AG04450 (cell line): ENCODE measurements around the gene WBP2. TPM values are rescaled to one million over a fixed set of nuclear protein-coding genes. Genes with fewer than 3 reads are reported as not detected.
"Not testable (repeated sequence)": the region's sequence is repeated elsewhere in the genome, so short reads cannot be mapped to it uniquely, and the experiment has no call there.

Experiments used
- CTCF ChIA-PET: fragments of 300-600, 350-600 bp; formaldehyde crosslinking; extraction: SDS; loops from one replicate; lab custom pipeline; 2022; ENCODE audit warnings: antibody characterized with exemption, inconsistent platforms; lab: Charles Lee
- POLR2A ChIA-PET: fragments of 350-600 bp; formaldehyde crosslinking; extraction: SDS; loops from one replicate; lab custom pipeline; 2021; ENCODE audit warnings: antibody characterized with exemption, inconsistent platforms; lab: Yijun Ruan, JAX
- DNase-seq: peaks from one replicate; pipeline ENCODE4 v3.0.0-alpha.2; 2011; ENCODE audit warnings: low read depth, low spot score
- H3K27ac ChIP-seq: one replicate; pipeline ENCODE4 v1.5.1; 2012; ENCODE audit warnings: low read depth, low read length, control low read depth
- H3K27me3 ChIP-seq: one replicate; pipeline ENCODE4 v1.6.0; 2012; ENCODE audit warnings: low read length; ENCODE audit not compliant: control insufficient read depth, insufficient read depth
- H3K4me3 ChIP-seq: 2 replicates; pipeline ENCODE4 v1.5.1; 2011; ENCODE audit warnings: mild to moderate bottlenecking, low read depth, low read length, control low read depth
- H3K9me3 ChIP-seq: 2 replicates; pipeline ENCODE4 v1.5.1; 2012; ENCODE audit warnings: low read length; ENCODE audit not compliant: control insufficient read depth, insufficient read depth
- CTCF ChIP-seq: IDR thresholded peaks from 2 replicates; pipeline ENCODE4 v1.5.1; 2011; ENCODE audit warnings: low read depth, low read length, control low read depth, inconsistent platforms
- polyA plus RNA-seq: library from polyadenylated mRNA; depleted of rRNA; stranded (reverse); fragments of >200 nt; gene quantifications from 2 replicates; pipeline ENCODE4 v1.2.3, GENCODE V29; 2011

WBP2 gene
- polyA plus RNA-seq, 1 experiment, result 35.3 TPM

- Histone ChIP-seq H3K27ac (no peak overlapping the region), H3K9me3 (no peaks in the 10 kb centered on the region; the same call in 1 of the 2 replicates), H3K4me3 (no peak overlapping the region), H3K27me3 (no peaks in the 10 kb centered on the region)
- no peak for TF ChIP-seq CTCF
- no peak for DNase-seq
- POLR2A ChIA-PET, result no interaction called here
- CTCF ChIA-PET, result no interaction called here
Measured at GRCh38 chr17:75811174-75811573, 44.0 kb downstream of the WBP2 start.

GRCh38 chr17:75810756-75811155 is 44.4 kb downstream of the WBP2 start:
- H3K9me3 ChIP-seq, H3K4me3 ChIP-seq, DNase-seq, H3K27me3 ChIP-seq, POLR2A ChIA-PET, H3K27ac ChIP-seq, CTCF ChIA-PET: not testable (repeated sequence)

- ChIA-PET CTCF (no interaction called here), POLR2A (no interaction called here)
- no peaks in the 10 kb centered on the region for H3K27me3 ChIP-seq
- no peak for TF ChIP-seq CTCF
- DNase-seq, result no peak
- no peak overlapping the region for H3K4me3 ChIP-seq
- H3K27ac ChIP-seq, result no peak overlapping the region
- no peaks in the 10 kb centered on the region; the same call in 1 of the 2 replicates for H3K9me3 ChIP-seq
Measured at GRCh38 chr17:75810216-75810615, 44.9 kb downstream of the WBP2 start.

GRCh38 chr17:75809631-75810111 is 45.5 kb downstream of the WBP2 start:
- no peak for DNase-seq
- no peaks in the 10 kb centered on the region for H3K27me3 ChIP-seq
- ChIA-PET CTCF (no interaction called here), POLR2A (no interaction called here)
- H3K9me3 ChIP-seq, result no peaks in the 10 kb centered on the region; the same call in 1 of the 2 replicates
- no peak overlapping the region for H3K4me3 ChIP-seq
- TF ChIP-seq CTCF, result no peak
- no peak overlapping the region for H3K27ac ChIP-seq

GRCh38 chr17:75808905-75809621 is 46.1 kb downstream of the WBP2 start:
- no peak for DNase-seq
- CTCF ChIA-PET, result interaction anchor here (1.2 kb wide), 1 partner anchor 21 kb away, joined by 3 read pairs; no protein-coding TSS in a partner anchor
- POLR2A ChIA-PET, result no interaction called here
- Histone ChIP-seq H3K4me3 (no peak overlapping the region), H3K27me3 (no peaks in the 10 kb centered on the region), H3K27ac (no peak overlapping the region), H3K9me3 (no peaks in the 10 kb centered on the region; the same call in 1 of the 2 replicates)
- no peak for TF ChIP-seq CTCF
